Progenitor cell of endocrine pancreas (in vitro differentiated cells): ENCODE data around the gene TC2N. TPM values are rescaled to one million over a fixed set of nuclear protein-coding genes. Genes with fewer than 3 reads are reported as not detected.

Experiments used
- DNase-seq: peaks from one replicate; pipeline ENCODE4 v3.0.0; 2021; ENCODE audit warnings: low spot score; ENCODE audit not compliant: unreplicated experiment
- H3K27ac Mint-ChIP-seq: 2 replicates; pipeline ENCODE4 v1.8.0; 2021; ENCODE audit warnings: mild to moderate bottlenecking, moderate library complexity, mixed read lengths
- H3K27me3 Mint-ChIP-seq: 2 replicates; pipeline ENCODE4 v1.8.0; 2021; ENCODE audit warnings: mixed read lengths
- H3K36me3 Mint-ChIP-seq: 2 replicates; pipeline ENCODE4 v1.8.0; 2022; ENCODE audit warnings: mixed read lengths; ENCODE audit not compliant: insufficient read depth
- H3K4me1 Mint-ChIP-seq: 2 replicates; pipeline ENCODE4 v1.8.0; 2021; ENCODE audit warnings: low read depth, mixed read lengths
- H3K4me3 Mint-ChIP-seq: 2 replicates; pipeline ENCODE4 v1.8.0; 2021; ENCODE audit warnings: low read depth, mild to moderate bottlenecking, moderate library complexity, mixed read lengths
- H3K9me3 Mint-ChIP-seq: 2 replicates; pipeline ENCODE4 v1.8.0; 2021; ENCODE audit warnings: low read depth, mixed read lengths
- total RNA-seq: library from RNA; stranded (reverse); gene quantifications from 2 replicates; pipeline ENCODE4 v1.2.1, GENCODE V29; 2021
- TF ChIP-seq, protein P1 (sequence below): fragments of 200-600 bp; sonication (generic); IDR thresholded peaks from one replicate; pipeline ENCODE4 v1.5.0; 2021; ENCODE audit warnings: antibody characterized with exemption, mild to moderate bottlenecking; ENCODE audit not compliant: unreplicated experiment

The TC2N gene
- total RNA-seq, 1 donor from 2014 or later, result 38.5 TPM

- no peaks in the 10 kb centered on the region for H3K9me3 Mint-ChIP-seq
- TF ChIP-seq, protein P1, sequence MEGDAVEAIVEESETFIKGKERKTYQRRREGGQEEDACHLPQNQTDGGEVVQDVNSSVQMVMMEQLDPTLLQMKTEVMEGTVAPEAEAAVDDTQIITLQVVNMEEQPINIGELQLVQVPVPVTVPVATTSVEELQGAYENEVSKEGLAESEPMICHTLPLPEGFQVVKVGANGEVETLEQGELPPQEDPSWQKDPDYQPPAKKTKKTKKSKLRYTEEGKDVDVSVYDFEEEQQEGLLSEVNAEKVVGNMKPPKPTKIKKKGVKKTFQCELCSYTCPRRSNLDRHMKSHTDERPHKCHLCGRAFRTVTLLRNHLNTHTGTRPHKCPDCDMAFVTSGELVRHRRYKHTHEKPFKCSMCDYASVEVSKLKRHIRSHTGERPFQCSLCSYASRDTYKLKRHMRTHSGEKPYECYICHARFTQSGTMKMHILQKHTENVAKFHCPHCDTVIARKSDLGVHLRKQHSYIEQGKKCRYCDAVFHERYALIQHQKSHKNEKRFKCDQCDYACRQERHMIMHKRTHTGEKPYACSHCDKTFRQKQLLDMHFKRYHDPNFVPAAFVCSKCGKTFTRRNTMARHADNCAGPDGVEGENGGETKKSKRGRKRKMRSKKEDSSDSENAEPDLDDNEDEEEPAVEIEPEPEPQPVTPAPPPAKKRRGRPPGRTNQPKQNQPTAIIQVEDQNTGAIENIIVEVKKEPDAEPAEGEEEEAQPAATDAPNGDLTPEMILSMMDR, result no peak
- H3K4me3 Mint-ChIP-seq, result no peak overlapping the region
- no peak overlapping the region for H3K27ac Mint-ChIP-seq
- H3K27me3 Mint-ChIP-seq, result peaks cover 29% of the 10 kb centered on the region
- no peak for DNase-seq
- no peaks in the 10 kb centered on the region for H3K36me3 Mint-ChIP-seq
- peaks cover 3% of the 10 kb centered on the region for H3K4me1 Mint-ChIP-seq
Observed at GRCh38 chr14:91860238-91860637, 7.1 kb downstream of the TC2N start.

GRCh38 chr14:91858536-91859275 is 8.6 kb downstream of the TC2N start:
- Mint-ChIP-seq H3K27me3 (peaks cover 29% of the 10 kb centered on the region), H3K4me1 (peaks cover 3% of the 10 kb centered on the region), H3K9me3 (no peaks in the 10 kb centered on the region), H3K27ac (no peak overlapping the region), H3K36me3 (no peaks in the 10 kb centered on the region), H3K4me3 (no peak overlapping the region)
- DNase-seq, result no peak
- TF ChIP-seq, protein P1, result peak; percentile 23

GRCh38 chr14:91857614-91858013 is 9.7 kb downstream of the TC2N start:
- Mint-ChIP-seq H3K4me1 (peaks cover 3% of the 10 kb centered on the region), H3K36me3 (no peaks in the 10 kb centered on the region), H3K27ac (no peak overlapping the region), H3K27me3 (peaks cover 22% of the 10 kb centered on the region), H3K4me3 (no peak overlapping the region), H3K9me3 (no peaks in the 10 kb centered on the region)
- TF ChIP-seq, protein P1, result no peak
- DNase-seq, result no peak

DNA sequence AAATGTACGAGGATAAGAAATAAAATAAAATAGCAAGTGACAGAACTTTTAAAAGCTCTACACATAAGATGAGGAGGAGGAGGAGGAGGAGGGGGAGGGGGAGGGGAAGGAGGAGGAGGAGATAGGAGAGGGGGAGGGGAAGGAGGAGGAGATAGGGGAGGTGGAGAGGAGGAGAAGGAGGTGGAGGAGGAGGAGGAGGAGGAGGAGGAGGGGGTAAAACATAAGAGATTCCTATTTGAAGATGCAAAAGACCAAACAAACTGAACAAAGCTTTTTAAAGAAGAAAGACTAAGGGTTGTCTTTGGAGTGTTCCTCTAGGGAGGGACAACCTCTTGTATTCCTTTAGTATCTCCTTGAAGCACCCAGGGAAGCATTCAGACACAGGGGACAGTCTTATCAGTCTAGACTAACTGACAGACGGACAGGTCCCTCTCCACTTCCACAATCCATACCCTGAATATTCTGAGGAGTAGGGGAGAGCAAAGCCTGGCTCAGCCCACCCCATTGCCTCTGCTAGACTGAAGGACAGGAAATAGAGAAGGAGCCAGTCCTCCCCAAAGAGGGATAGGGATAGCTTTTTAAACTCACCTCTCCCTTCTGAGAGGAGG is 12.9 kb downstream of the TC2N start:
- DNase-seq, result no peak
- H3K9me3 Mint-ChIP-seq, result no peaks in the 10 kb centered on the region
- no peak overlapping the region for H3K27ac Mint-ChIP-seq
- H3K4me1 Mint-ChIP-seq, result peaks cover 3% of the 10 kb centered on the region
- no peaks in the 10 kb centered on the region for H3K36me3 Mint-ChIP-seq
- TF ChIP-seq, protein P1, result no peak
- peaks cover 11% of the 10 kb centered on the region for H3K27me3 Mint-ChIP-seq
- H3K4me3 Mint-ChIP-seq, result no peak overlapping the region

- Mint-ChIP-seq H3K9me3 (no peaks in the 10 kb centered on the region), H3K36me3 (no peaks in the 10 kb centered on the region), H3K4me3 (no peak overlapping the region), H3K4me1 (no peaks in the 10 kb centered on the region), H3K27me3 (peaks cover 5% of the 10 kb centered on the region), H3K27ac (no peak overlapping the region)
- DNase-seq, result no peak
- TF ChIP-seq, protein P1, result no peak
Observed at GRCh38 chr14:91851563-91851962, 15.8 kb downstream of the TC2N start.
